IMR-90 (cell line): ENCODE data around the gene TNRC6B. TPM values are rescaled to one million over a fixed set of nuclear protein-coding genes. Genes with fewer than 3 reads are reported as not detected.

Experiments
- ATAC-seq: fragments of 200-7000 bp; cut with Tn5 transposase; 2 replicates; pipeline ENCODE4 v1.9.1; 2020; ENCODE audit warnings: low read depth, mild to moderate bottlenecking, moderate library complexity
- BruUV-seq: library from RNA; stranded (reverse); fragments of 400-500 nt; replicated peaks from 2 replicates; lab custom pipeline; 2021; lab: Mats Ljungman, UMichigan
- CTCF ChIA-PET: fragments of 300-600 bp; formaldehyde crosslinking; extraction: SDS; loops from one replicate; lab custom pipeline; 2021; ENCODE audit warnings: antibody characterized with exemption; lab: Yijun Ruan, JAX
- POLR2A ChIA-PET: fragments of 300-600 bp; sonication (Branson Sonifier 250); formaldehyde crosslinking; loops from one replicate; lab custom pipeline; 2022; ENCODE audit warnings: antibody characterized with exemption; ENCODE audit not compliant: unreplicated experiment; lab: Charles Lee
- DNase-seq: peaks from one replicate; pipeline ENCODE4 v3.0.0; 2013
- H2AFZ ChIP-seq: replicated peaks from 2 replicates; pipeline ENCODE3; 2013; ENCODE audit warnings: low read length, mild to moderate bottlenecking; ENCODE audit not compliant: poor library complexity
- H2AK5ac ChIP-seq: 2 replicates; pipeline ENCODE4 v1.6.1; 2013; ENCODE audit warnings: low read depth, low read length, inconsistent platforms
- H2AK9ac ChIP-seq: replicated peaks from 2 replicates; pipeline ENCODE3; 2013; ENCODE audit warnings: mild to moderate bottlenecking, low read depth, low read length, moderate library complexity; ENCODE audit not compliant: poor library complexity
- H2BK120ac ChIP-seq: 2 replicates; pipeline ENCODE4 v1.6.1; 2013; ENCODE audit warnings: low read depth, low read length, inconsistent platforms
- H2BK15ac ChIP-seq: 3 replicates; pipeline ENCODE4 v1.6.1; 2013; ENCODE audit warnings: low read depth, low read length, inconsistent platforms
- H2BK20ac ChIP-seq: 2 replicates; pipeline ENCODE4 v1.6.1; 2013; ENCODE audit warnings: low read depth, mild to moderate bottlenecking, inconsistent platforms, low read length, moderate library complexity
- H2BK5ac ChIP-seq: 2 replicates; pipeline ENCODE4 v1.6.1; 2013; ENCODE audit warnings: mild to moderate bottlenecking, low read depth, low read length, inconsistent platforms; ENCODE audit not compliant: poor library complexity, severe bottlenecking
- H3K14ac ChIP-seq: replicated peaks from 2 replicates; pipeline ENCODE4 v1.6.1; 2013; ENCODE audit warnings: low read depth, low read length, inconsistent platforms
- H3K18ac ChIP-seq: 2 replicates; pipeline ENCODE4 v1.6.1; 2013; ENCODE audit warnings: low read depth, low read length, control low read depth
- H3K23ac ChIP-seq: 2 replicates; pipeline ENCODE4 v1.6.1; 2013; ENCODE audit warnings: low read depth, low read length, inconsistent platforms
- H3K27ac ChIP-seq: 2 replicates; pipeline ENCODE4 v1.5.1; 2013; ENCODE audit warnings: mild to moderate bottlenecking, control low read depth, low read length; ENCODE audit not compliant: insufficient read depth
- H3K27me3 ChIP-seq: 2 replicates; pipeline ENCODE4 v1.6.1; 2013; ENCODE audit warnings: low read length; ENCODE audit not compliant: control insufficient read depth, insufficient read depth
- H3K36me3 ChIP-seq: 2 replicates; pipeline ENCODE4 v1.6.1; 2013; ENCODE audit warnings: low read length, mixed read lengths; ENCODE audit not compliant: control insufficient read depth, insufficient read depth
- H3K4ac ChIP-seq: 2 replicates; pipeline ENCODE4 v1.6.1; 2013; ENCODE audit warnings: low read depth, low read length, inconsistent platforms
- H3K4me1 ChIP-seq: 2 replicates; pipeline ENCODE4 v1.6.1; 2013; ENCODE audit warnings: low read length, mixed read lengths; ENCODE audit not compliant: control insufficient read depth, insufficient read depth
- H3K4me2 ChIP-seq: 2 replicates; pipeline ENCODE4 v1.6.1; 2013; ENCODE audit warnings: low read depth, mild to moderate bottlenecking, control low read depth, low read length, moderate library complexity
- H3K4me3 ChIP-seq: 2 replicates; pipeline ENCODE4 v1.5.1; 2013; ENCODE audit warnings: low read depth, mild to moderate bottlenecking, control low read depth, low read length, moderate library complexity; ENCODE audit not compliant: insufficient read depth
- H3K56ac ChIP-seq: 2 replicates; pipeline ENCODE4 v1.6.1; 2013; ENCODE audit warnings: low read length, inconsistent platforms; ENCODE audit not compliant: insufficient read depth; ENCODE audit errors: extremely low read depth
- H3K79me1 ChIP-seq, 2 experiments: 2 replicates each; pipeline ENCODE4 v1.6.1; 2013; ENCODE audit warnings: low read length in 2 of 2, inconsistent platforms in 1 of 2, low read depth in 1 of 2
- H3K9ac ChIP-seq: 2 replicates; pipeline ENCODE4 v1.6.1; 2013; ENCODE audit warnings: low read depth, low read length, control low read depth
- H3K9me1 ChIP-seq: 2 replicates; pipeline ENCODE4 v1.6.1; 2013; ENCODE audit warnings: low read length, inconsistent platforms; ENCODE audit not compliant: insufficient read depth
- H3K9me3 ChIP-seq: 2 replicates; pipeline ENCODE4 v1.6.1; 2013; ENCODE audit warnings: low read length; ENCODE audit not compliant: control insufficient read depth, insufficient read depth
- H4K20me1 ChIP-seq: 2 replicates; pipeline ENCODE4 v1.6.1; 2013; ENCODE audit warnings: low read length, inconsistent platforms; ENCODE audit not compliant: insufficient read depth
- H4K5ac ChIP-seq: 2 replicates; pipeline ENCODE4 v1.6.1; 2013; ENCODE audit warnings: mild to moderate bottlenecking, low read depth, low read length, control low read depth
- H4K8ac ChIP-seq, 2 experiments: 2 replicates each; pipeline ENCODE4 v1.6.1; 2013; ENCODE audit warnings: low read depth in 2 of 2, low read length in 2 of 2, control low read depth in 1 of 2, inconsistent platforms in 1 of 2
- H4K91ac ChIP-seq: 2 replicates; pipeline ENCODE4 v1.6.1; 2013; ENCODE audit warnings: low read depth, low read length, inconsistent platforms; ENCODE audit not compliant: insufficient read depth
- CEBPB ChIP-seq: IDR thresholded peaks from 2 replicates; pipeline ENCODE4 v1.6.1; 2012; ENCODE audit warnings: low read depth, low read length, improper control_type of control experiment
- MAZ ChIP-seq: IDR thresholded peaks from 2 replicates; pipeline ENCODE4 v1.6.1; 2012; ENCODE audit warnings: low read depth, mild to moderate bottlenecking, low read length, improper control_type of control experiment, moderate library complexity, borderline replicate concordance
- NFE2L2 ChIP-seq: fragments of 150-350 bp; IDR thresholded peaks from 2 replicates; pipeline ENCODE4 v1.6.1; 2016; ENCODE audit warnings: low read depth, mild to moderate bottlenecking, low read length
- POLR2A ChIP-seq: IDR thresholded peaks from 2 replicates; pipeline ENCODE4 v1.6.1; 2012; ENCODE audit warnings: mild to moderate bottlenecking, low read depth, low read length
- RAD21 ChIP-seq: IDR thresholded peaks from 2 replicates; pipeline ENCODE4 v1.6.1; 2012; ENCODE audit warnings: low read length, improper control_type of control experiment
- RCOR1 ChIP-seq: IDR thresholded peaks from 2 replicates; pipeline ENCODE4 v1.6.1; 2012; ENCODE audit warnings: mild to moderate bottlenecking, low read length, improper control_type of control experiment; ENCODE audit not compliant: insufficient replicate concordance
- SMC3 ChIP-seq: fragments of 150-350 bp; IDR thresholded peaks from 2 replicates; pipeline ENCODE4 v1.6.1; 2016; ENCODE audit warnings: low read depth, mild to moderate bottlenecking, antibody characterized with exemption, low read length, moderate library complexity
- WGBS, 2 experiments: methylation state at CpG; one replicate each; pipeline versions ENCODE4 v1.1.5 to v1.1.7; 2013; ENCODE audit warnings: missing lambda C conversion rate in 2 of 2; ENCODE audit not compliant: insufficient read length in 1 of 2; ENCODE audit errors: extremely low coverage in 2 of 2; 5-methylcytosine and 5-hydroxymethylcytosine counted together
- dilution Hi-C: fragments of 300-500 bp; cut with HindIII; formaldehyde crosslinking; loops from one replicate; pipeline ENCODE4 v1.14.3; 2018; ENCODE audit warnings: low sequenced_read_pairs; ENCODE audit not compliant: unreplicated experiment
- in situ Hi-C: fragments of 300-500 bp; cut with MboI; formaldehyde crosslinking; loops from 3 replicates; pipeline ENCODE4 v1.14.3; 2019; ENCODE audit warnings: low sequenced_read_pairs, inconsistent platforms, mixed read lengths
- intact Hi-C: fragments of 100-400 bp; cut with micrococcal nuclease; formaldehyde crosslinking; loops from 2 replicates; pipeline ENCODE4 v1.10.0; 2022
- polyA plus RNA-seq, 3 experiments: library from polyadenylated mRNA; depleted of rRNA; stranded (reverse); fragments of >200 nt; gene quantifications; 2 replicates each; pipeline ENCODE4 v1.2.3, GENCODE V29; 2012; ENCODE audit warnings: low replicate concordance in 1 of 3
- total RNA-seq: library from RNA; depleted of rRNA; stranded (reverse); fragments of >200 nt; gene quantifications from 2 replicates; pipeline ENCODE4 v1.2.3, GENCODE V29; 2012

Gene TNRC6B
- total and polyA plus RNA-seq, 2 of the 4 experiments (the other 2 are of a cell fraction) = 3.9 to 17.0 TPM

GRCh38 chr22:40235308-40235707, 57.6 kb downstream of the TNRC6B start:
- Histone ChIP-seq H2BK120ac (no peak overlapping the region), H3K4me1 (peaks cover 14% of the 10 kb centered on the region), H3K9me1 (peaks cover 36% of the 10 kb centered on the region), H3K4me2 (no peak overlapping the region), H3K27me3 (no peaks in the 10 kb centered on the region), H3K9ac (no peak overlapping the region), H2AK5ac (no peak overlapping the region), H2AFZ (no peak overlapping the region), H3K4me3 (no peak overlapping the region), H3K56ac (no peak overlapping the region), H4K8ac (no peak overlapping the region), H3K9me3 (no peaks in the 10 kb centered on the region), H3K79me1 (peaks cover 53 to 75% of the 10 kb centered on the region in 2 experiments), H4K20me1 (peaks cover 52% of the 10 kb centered on the region), H3K23ac (no peak overlapping the region), H2BK20ac (no peak overlapping the region), H2AK9ac (no peak overlapping the region), H3K36me3 (peaks cover 10% of the 10 kb centered on the region), H4K91ac (no peak overlapping the region), H4K5ac (no peak overlapping the region), H3K4ac (no peak overlapping the region), H3K14ac (no peak overlapping the region), H3K27ac (no peak overlapping the region), H2BK15ac (no peak overlapping the region), H2BK5ac (no peak overlapping the region), H3K18ac (no peak overlapping the region)
- no peak for ATAC-seq
- TF ChIP-seq NFE2L2 = no peak
- no peak for TF ChIP-seq MAZ
- TF ChIP-seq RCOR1 = no peak
- TF ChIP-seq SMC3 = no peak
- TF ChIP-seq POLR2A = no peak
- TF ChIP-seq RAD21 = no peak
- no peak for TF ChIP-seq CEBPB
- no TSS peak for BruUV-seq
- POLR2A ChIA-PET = no interaction called here
- dilution Hi-C loops = no loop called here
- no CpG with 5 or more reads among the region's 5 CpGs for WGBS, 2 experiments
- DNase-seq = no peak
- CTCF ChIA-PET = no interaction called here
- in situ Hi-C loops = no loop called here
- intact Hi-C loops = no loop called here
